ENCODE results near the gene FBRSL1. TPM values are rescaled to one million over a fixed set of nuclear protein-coding genes. Genes with fewer than 3 reads are reported as not detected.

Gene FBRSL1
- total and polyA plus RNA-seq, 10 donors = 14.3 to 161 (median 49.8) TPM

DNA sequence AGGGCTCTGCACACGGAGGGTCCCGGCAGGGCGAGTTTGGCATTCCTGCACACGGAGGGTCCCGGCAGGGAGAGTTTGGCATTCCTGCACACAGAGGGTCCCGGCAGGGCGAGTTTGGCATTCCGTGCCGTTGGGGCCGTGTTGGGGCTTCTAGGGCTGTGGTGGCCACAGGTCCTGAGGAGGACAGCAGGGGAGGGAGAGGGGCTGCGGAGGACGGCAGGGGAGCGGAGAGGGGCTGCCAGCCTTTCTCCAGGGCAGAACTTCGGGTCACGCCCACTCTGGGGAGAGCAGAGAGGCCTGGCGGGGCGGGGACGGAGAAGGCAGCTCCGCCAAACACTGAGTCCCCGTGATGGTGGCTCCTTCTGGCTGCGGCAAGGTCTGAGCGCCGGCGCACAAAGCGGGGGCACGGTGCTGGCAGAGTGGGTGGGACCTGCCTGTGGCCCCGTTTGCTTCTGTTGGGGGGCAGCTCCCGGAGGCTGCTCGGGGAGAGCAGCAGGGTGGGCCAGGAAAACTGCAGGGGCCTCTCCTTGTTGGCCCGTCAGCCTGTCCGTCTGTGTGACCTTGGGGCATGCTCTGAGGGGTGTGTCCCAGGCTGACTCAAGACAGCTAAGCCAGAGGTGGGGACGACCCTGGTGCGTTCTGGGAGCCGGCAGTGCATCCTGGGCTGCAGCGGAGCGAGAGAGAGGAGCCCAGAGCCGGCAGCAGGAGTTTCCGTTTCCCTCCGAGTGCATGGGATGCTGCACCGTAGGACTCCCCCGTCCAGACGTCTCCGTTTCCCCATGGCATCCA is 60.3 kb downstream of the FBRSL1 start:
- 73 to 88% (median 86%) methylated on average over 26 to 43 of the region's 43 CpGs for WGBS, 5 donors
- intact Hi-C loops (cut with DNase I; ENCODE audit: low total_unique reads) = no loop called here
- H3K27ac ChIP-seq = no peak overlapping the region
- H3K9me3 ChIP-seq = no peaks in the 10 kb centered on the region
- peaks cover 0 to 5% (median 0%) of the 10 kb centered on the region in 6 donors for H3K4me1 ChIP-seq
- DNase-seq = no peak
- H3K4me3 ChIP-seq = no peak overlapping the region
- TF ChIP-seq POLR2A (IDR thresholded peaks at IDR 0.05) = no peak
- peaks cover 0 to 79% (median 27%) of the 10 kb centered on the region in 6 donors for H3K36me3 ChIP-seq
- no peaks in the 10 kb centered on the region for H3K27me3 ChIP-seq (replicated peaks in 1 of 7)

DNA sequence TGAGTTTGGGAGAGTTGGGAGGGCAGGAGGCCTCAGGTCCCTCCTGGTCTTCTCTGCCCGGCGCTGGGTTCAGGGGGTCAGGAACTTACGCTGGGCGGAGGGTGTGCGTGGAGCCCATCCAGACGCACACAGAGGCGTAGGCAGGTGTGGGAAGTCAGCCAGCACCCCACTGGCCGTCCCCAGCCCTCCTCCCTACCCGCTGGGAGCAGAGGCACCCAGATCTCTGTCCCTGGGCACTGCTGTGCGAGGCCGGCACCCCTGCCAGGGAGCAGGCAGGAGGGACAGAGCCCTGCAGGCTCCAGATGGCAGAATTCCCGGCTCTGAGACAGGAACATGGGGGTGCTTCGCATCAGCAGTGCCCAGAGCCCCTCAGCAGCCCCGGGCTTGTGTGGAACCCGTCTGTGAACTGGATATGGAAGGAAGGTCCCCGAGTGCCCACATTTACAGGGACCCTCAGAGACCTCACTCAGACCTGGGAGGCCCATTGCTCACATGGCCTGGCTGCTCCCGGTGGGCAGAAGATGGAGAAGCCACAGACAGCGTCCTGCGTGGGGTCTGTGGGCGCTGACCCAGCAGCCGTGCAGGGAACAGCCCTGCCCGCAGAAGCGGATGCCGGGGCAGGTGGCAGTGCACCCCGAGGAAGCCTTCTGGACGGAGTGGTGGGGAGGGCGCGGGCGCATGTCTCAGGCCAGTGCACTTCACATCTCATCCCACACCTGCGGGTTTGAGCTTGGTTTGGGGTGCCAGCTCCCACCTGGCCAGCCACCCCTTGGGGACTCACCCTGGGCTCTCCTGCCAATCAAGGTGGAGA is 61.1 kb downstream of the FBRSL1 start:
- H3K4me3 ChIP-seq = no peak overlapping the region
- H3K36me3 ChIP-seq = peaks cover 0 to 86% (median 27%) of the 10 kb centered on the region in 6 donors
- intact Hi-C loops (cut with DNase I; ENCODE audit: low total_unique reads) = no loop called here
- no peaks in the 10 kb centered on the region for H3K27me3 ChIP-seq (replicated peaks in 1 of 7)
- no peaks in the 10 kb centered on the region for H3K9me3 ChIP-seq
- 89 to 94% (median 91%) methylated on average over 23 to 30 of the region's 30 CpGs; no CpG with 5 or more reads in 1 of the 5 donors for WGBS, 5 donors
- no peak for DNase-seq
- no peak overlapping the region for H3K27ac ChIP-seq
- TF ChIP-seq POLR2A (IDR thresholded peaks at IDR 0.05) = no peak
- no peak for TF ChIP-seq CTCF (IDR thresholded peaks at IDR 0.05 in 8 of 11, conservative IDR thresholded peaks at IDR 0.05 in 3 of 11)
- no peak for TF ChIP-seq POLR2AphosphoS5 (IDR thresholded peaks at IDR 0.05)
- peaks cover 0 to 10% (median 0%) of the 10 kb centered on the region in 6 donors for H3K4me1 ChIP-seq

GRCh38 chr12:132551641-132552031 is 61.7 kb downstream of the FBRSL1 start:
- peaks cover 0 to 10% (median 0%) of the 10 kb centered on the region in 6 donors for H3K4me1 ChIP-seq
- intact Hi-C loops (cut with DNase I; ENCODE audit: low total_unique reads) = no loop called here
- TF ChIP-seq CTCF (IDR thresholded peaks at IDR 0.05 in 8 of 11, conservative IDR thresholded peaks at IDR 0.05 in 3 of 11) = no peak
- peak in 1 of 3 donors; percentile 37 for TF ChIP-seq POLR2AphosphoS5 (IDR thresholded peaks at IDR 0.05)
- TF ChIP-seq POLR2A (IDR thresholded peaks at IDR 0.05) = no peak
- no peaks in the 10 kb centered on the region for H3K9me3 ChIP-seq
- peaks cover 0 to 89% (median 27%) of the 10 kb centered on the region in 6 donors for H3K36me3 ChIP-seq
- no peak overlapping the region for H3K27ac ChIP-seq
- H3K27me3 ChIP-seq (replicated peaks in 1 of 7) = no peaks in the 10 kb centered on the region
- WGBS, 5 donors = 90 to 95% (median 90%) methylated on average over 15 to 16 of the region's 16 CpGs
- no peak for DNase-seq
- H3K4me3 ChIP-seq = no peak overlapping the region

DNA sequence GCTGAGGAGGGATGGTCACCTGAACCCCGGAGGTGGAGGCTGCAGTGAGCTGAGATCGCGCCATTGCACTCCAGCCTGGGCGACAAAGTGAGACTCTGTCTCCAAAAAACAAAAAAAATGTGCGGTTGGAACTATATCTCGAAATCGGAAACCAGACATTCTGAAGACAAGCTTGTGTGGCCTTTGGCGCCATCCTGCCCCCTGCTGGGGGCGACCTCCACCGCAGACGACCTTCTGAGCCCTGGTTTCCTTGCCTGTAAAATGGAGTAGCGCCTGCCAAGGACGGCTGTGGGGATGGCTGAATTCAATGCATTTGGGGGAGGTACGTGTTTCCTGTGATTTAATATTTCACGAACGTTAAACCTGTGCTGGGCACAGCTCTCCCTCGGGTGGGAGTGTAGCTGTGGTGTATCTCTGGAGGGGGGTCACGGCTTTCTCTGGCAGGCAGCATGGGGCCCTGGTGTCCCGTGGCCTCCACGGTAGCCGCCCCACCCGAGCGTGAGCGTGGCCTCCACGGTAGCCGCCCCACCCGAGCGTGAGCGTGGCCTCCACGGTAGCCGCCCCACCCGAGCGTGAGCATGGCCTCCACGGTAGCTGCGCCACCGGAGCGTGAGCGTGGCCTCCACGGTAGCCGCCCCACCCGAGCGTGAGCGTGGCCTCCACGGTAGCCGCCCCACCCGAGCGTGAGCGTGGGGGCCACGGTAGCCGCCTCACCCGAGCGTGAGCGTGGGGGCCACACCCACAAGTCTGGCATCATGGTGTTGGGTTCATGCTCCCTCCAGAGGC is 65.1 kb downstream of the FBRSL1 start:
- peaks cover 0 to 20% (median 0%) of the 10 kb centered on the region in 7 donors for H3K27me3 ChIP-seq (replicated peaks in 1 of 7)
- H3K27ac ChIP-seq = no peak overlapping the region
- intact Hi-C loops (cut with DNase I; ENCODE audit: low total_unique reads) = no loop called here
- no peak for DNase-seq
- no peak overlapping the region for H3K4me3 ChIP-seq
- H3K9me3 ChIP-seq = no peaks in the 10 kb centered on the region
- WGBS, 5 donors = 79 to 89% (median 84%) methylated on average over 35 to 53 of the region's 53 CpGs
- peaks cover 11 to 42% (median 22%) of the 10 kb centered on the region in 6 donors for H3K4me1 ChIP-seq
- peaks cover 0 to 61% (median 13%) of the 10 kb centered on the region in 6 donors for H3K36me3 ChIP-seq
- TF ChIP-seq POLR2A (IDR thresholded peaks at IDR 0.05) (no peak), POLR2AphosphoS5 (IDR thresholded peaks at IDR 0.05) (peak; percentile 24 to 55 (median 26)), CTCF (IDR thresholded peaks at IDR 0.05 in 8 of 11, conservative IDR thresholded peaks at IDR 0.05 in 3 of 11) (peak in 8 of 11 experiments; percentile 8 to 63 (median 40))
